WTC11 (cell line): ENCODE results near the gene LAGE3.

ENCODE experiments used
- ARID4B ChIP-seq: sonication (generic); formaldehyde crosslinking; IDR thresholded peaks from 2 replicates; pipeline ENCODE4 v1.8.0; 2023; ENCODE audit warnings: missing genetic modification reagents, mild to moderate bottlenecking, borderline replicate concordance
- CTCF ChIP-seq: fragments of 200-600 bp; IDR thresholded peaks from 2 replicates; pipeline ENCODE4 v1.8.0; 2022; ENCODE audit warnings: antibody characterized with exemption
- ELF4 ChIP-seq: sonication (generic); formaldehyde crosslinking; IDR thresholded peaks from 2 replicates; pipeline ENCODE4 v1.8.1; 2022; ENCODE audit warnings: low read depth, mild to moderate bottlenecking, moderate library complexity, missing genetic modification reagents
- GABPB1 ChIP-seq: sonication (generic); formaldehyde crosslinking; IDR thresholded peaks from 2 replicates; pipeline ENCODE4 v1.8.1; 2023; ENCODE audit warnings: mild to moderate bottlenecking, missing genetic modification reagents
- RELA ChIP-seq: sonication (generic); formaldehyde crosslinking; IDR thresholded peaks from 2 replicates; pipeline ENCODE4 v1.8.1; 2022; ENCODE audit warnings: missing genetic modification reagents, mild to moderate bottlenecking, borderline replicate concordance
- SP1 ChIP-seq: sonication (generic); formaldehyde crosslinking; conservative IDR thresholded peaks from 2 replicates; pipeline ENCODE4 v1.8.1; 2022; ENCODE audit warnings: missing genetic modification reagents
- TEAD1 ChIP-seq: sonication (generic); formaldehyde crosslinking; IDR thresholded peaks from 2 replicates; pipeline ENCODE4 v1.8.0; 2022; ENCODE audit warnings: mild to moderate bottlenecking, missing genetic modification reagents
- TEAD4 ChIP-seq: sonication (generic); formaldehyde crosslinking; IDR thresholded peaks from 2 replicates; pipeline ENCODE4 v1.8.0; 2022; ENCODE audit warnings: mild to moderate bottlenecking, missing genetic modification reagents
- ZNF512 ChIP-seq: sonication (generic); formaldehyde crosslinking; IDR thresholded peaks from 2 replicates; pipeline ENCODE4 v1.8.1; 2022; ENCODE audit warnings: missing genetic modification reagents, borderline replicate concordance
- TF ChIP-seq, protein P1 (sequence below): sonication (generic); formaldehyde crosslinking; IDR thresholded peaks from 2 replicates; pipeline ENCODE4 v1.8.0; 2022; ENCODE audit warnings: mild to moderate bottlenecking, missing genetic modification reagents
- TF ChIP-seq, protein P2 (sequence below): sonication (generic); formaldehyde crosslinking; IDR thresholded peaks from 2 replicates; pipeline ENCODE4 v1.8.0; 2022; ENCODE audit warnings: mild to moderate bottlenecking, missing genetic modification reagents
- TF ChIP-seq, protein P3 (sequence below): fragments of 250-450 bp; sonication (Bioruptor Pico); conservative IDR thresholded peaks from 2 replicates; pipeline ENCODE4 v1.9.0; 2021; ENCODE audit warnings: mild to moderate bottlenecking

- TF ChIP-seq ELF4 (CRISPR knock-in tag): no peak
- no peak for TF ChIP-seq ARID4B (CRISPR knock-in tag)
- no peak for TF ChIP-seq TEAD4 (CRISPR knock-in tag)
- no peak for TF ChIP-seq CTCF
- TF ChIP-seq, protein P1, sequence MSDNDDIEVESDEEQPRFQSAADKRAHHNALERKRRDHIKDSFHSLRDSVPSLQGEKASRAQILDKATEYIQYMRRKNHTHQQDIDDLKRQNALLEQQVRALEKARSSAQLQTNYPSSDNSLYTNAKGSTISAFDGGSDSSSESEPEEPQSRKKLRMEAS (CRISPR knock-in tag): no peak
- TF ChIP-seq, protein P2, sequence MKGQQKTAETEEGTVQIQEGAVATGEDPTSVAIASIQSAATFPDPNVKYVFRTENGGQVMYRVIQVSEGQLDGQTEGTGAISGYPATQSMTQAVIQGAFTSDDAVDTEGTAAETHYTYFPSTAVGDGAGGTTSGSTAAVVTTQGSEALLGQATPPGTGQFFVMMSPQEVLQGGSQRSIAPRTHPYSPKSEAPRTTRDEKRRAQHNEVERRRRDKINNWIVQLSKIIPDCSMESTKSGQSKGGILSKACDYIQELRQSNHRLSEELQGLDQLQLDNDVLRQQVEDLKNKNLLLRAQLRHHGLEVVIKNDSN (CRISPR knock-in tag): no peak
- no peak for TF ChIP-seq SP1 (CRISPR knock-in tag)
- TF ChIP-seq GABPB1 (CRISPR knock-in tag): no peak
- no peak for TF ChIP-seq RELA (CRISPR knock-in tag)
- TF ChIP-seq TEAD1: no peak
- no peak for TF ChIP-seq ZNF512
- TF ChIP-seq, protein P3, sequence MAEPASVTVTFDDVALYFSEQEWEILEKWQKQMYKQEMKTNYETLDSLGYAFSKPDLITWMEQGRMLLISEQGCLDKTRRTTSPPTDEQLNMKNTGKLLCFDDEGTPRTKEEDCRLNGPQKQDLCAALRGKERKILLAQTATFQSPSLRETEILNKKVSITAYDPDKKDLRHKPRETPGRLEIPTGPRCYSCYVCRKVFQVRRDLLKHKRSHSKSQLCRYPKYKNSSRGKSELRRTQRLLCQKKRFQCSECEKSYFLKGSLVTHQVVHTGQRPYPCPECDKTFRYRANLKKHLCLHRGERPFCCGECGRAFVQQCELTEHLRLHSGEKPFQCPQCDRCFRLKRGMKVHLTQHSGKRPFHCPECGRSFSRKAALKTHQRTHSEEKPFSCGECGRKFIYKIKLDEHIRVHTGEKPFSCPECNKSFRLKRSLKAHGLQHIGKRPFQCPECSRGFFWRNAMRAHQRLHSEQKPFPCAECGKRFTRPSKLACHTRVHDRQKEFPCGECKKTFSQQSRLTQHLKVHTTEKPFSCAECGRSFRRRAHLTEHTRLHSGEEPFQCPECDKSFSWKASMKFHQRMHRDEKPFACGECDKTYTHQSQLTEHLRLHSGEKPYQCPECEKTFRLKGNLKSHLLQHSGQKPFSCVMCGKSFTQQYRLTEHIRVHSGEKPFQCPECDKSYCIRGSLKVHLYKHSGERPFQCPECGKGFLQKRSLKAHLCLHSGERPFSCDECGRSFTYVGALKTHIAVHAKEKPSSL (CRISPR knock-in tag): no peak
Measured at GRCh38 chrX:154507673-154508383, 28.7 kb upstream of the LAGE3 start.
